Liver (tissue), 9 donors: ENCODE data around the gene MTHFD2L. TPM values are rescaled to one million over a fixed set of nuclear protein-coding genes. Genes with fewer than 3 reads are reported as not detected.

Experiments
- DNase-seq: peaks from one replicate; pipeline ENCODE4 v3.0.0-alpha.2; 2017; ENCODE audit warnings: low spot score
- H3K27ac ChIP-seq, 2 donors: one replicate each; pipeline ENCODE4 v1.7.0; 2013; ENCODE audit warnings: inconsistent platforms in 2 of 2, low read length in 2 of 2, control low read depth in 1 of 2, low read depth in 1 of 2, mild to moderate bottlenecking in 1 of 2
- H3K27me3 ChIP-seq, 4 donors: one replicate each; pipeline versions ENCODE4 v1.6.1 to v1.7.0; 2013; ENCODE audit warnings: low read length in 3 of 4, inconsistent platforms in 1 of 4, mild to moderate bottlenecking in 1 of 4, moderate library complexity in 1 of 4; ENCODE audit not compliant: control insufficient read depth in 4 of 4, insufficient read depth in 4 of 4
- H3K36me3 ChIP-seq, 4 donors: one replicate each; pipeline versions ENCODE4 v1.6.1 to v1.7.0; 2013; ENCODE audit warnings: low read length in 3 of 4, mild to moderate bottlenecking in 3 of 4, low read depth in 1 of 4, moderate library complexity in 1 of 4; ENCODE audit not compliant: control insufficient read depth in 4 of 4, insufficient read depth in 3 of 4
- H3K4me1 ChIP-seq, 4 donors: one replicate each; pipeline versions ENCODE4 v1.6.1 to v1.7.0; 2013; ENCODE audit warnings: low read length in 3 of 4, mild to moderate bottlenecking in 3 of 4, moderate library complexity in 1 of 4; ENCODE audit not compliant: control insufficient read depth in 4 of 4, insufficient read depth in 4 of 4
- H3K4me3 ChIP-seq, 3 donors: one replicate each; pipeline versions ENCODE4 v1.6.1 to v1.7.0; 2013; ENCODE audit warnings: low read length in 3 of 3, control low read depth in 1 of 3, low read depth in 1 of 3, mild to moderate bottlenecking in 1 of 3
- H3K9ac ChIP-seq, 2 donors: one replicate each; pipeline ENCODE4 v1.7.0; 2013; ENCODE audit warnings: low read length in 2 of 2, mild to moderate bottlenecking in 2 of 2, moderate library complexity in 2 of 2, control low read depth in 1 of 2, low read depth in 1 of 2
- H3K9me3 ChIP-seq, 4 donors: one replicate each; pipeline versions ENCODE4 v1.6.1 to v1.7.0; 2013; ENCODE audit warnings: low read length in 3 of 4; ENCODE audit not compliant: control insufficient read depth in 4 of 4
- EGR1 ChIP-seq, 2 donors: IDR thresholded peaks; 2 replicates each; pipeline ENCODE4 v1.6.1; 2016 to 2018; ENCODE audit warnings: antibody characterized with exemption in 2 of 2, low read depth in 2 of 2
- FOXA1 ChIP-seq: IDR thresholded peaks from 2 replicates; pipeline ENCODE4 v1.6.1; 2016; ENCODE audit warnings: antibody characterized with exemption
- FOXA2 ChIP-seq: IDR thresholded peaks from 2 replicates; pipeline ENCODE4 v1.6.1; 2016; ENCODE audit warnings: antibody characterized with exemption
- GABPA ChIP-seq, 2 donors: IDR thresholded peaks in 1 of 2; conservative IDR thresholded peaks in 1 of 2; 2 replicates each; pipeline ENCODE4 v1.6.1; 2016; ENCODE audit warnings: antibody characterized with exemption in 2 of 2, mild to moderate bottlenecking in 1 of 2, moderate library complexity in 1 of 2
- HNF4A ChIP-seq, 2 donors: conservative IDR thresholded peaks; 2 replicates each; pipeline ENCODE4 v1.6.1; 2016; ENCODE audit warnings: antibody characterized with exemption in 2 of 2, mild to moderate bottlenecking in 2 of 2
- HNF4G ChIP-seq: IDR thresholded peaks from 2 replicates; pipeline ENCODE4 v1.6.1; 2016; ENCODE audit warnings: antibody characterized with exemption
- JUND ChIP-seq, 2 donors: IDR thresholded peaks; 2 replicates each; pipeline ENCODE4 v1.6.1; 2016; ENCODE audit warnings: antibody characterized with exemption in 2 of 2
- NR2F2 ChIP-seq: IDR thresholded peaks from 2 replicates; pipeline ENCODE4 v1.6.1; 2016; ENCODE audit warnings: antibody characterized with exemption
- RAD21 ChIP-seq, 2 donors: IDR thresholded peaks; 2 replicates each; pipeline ENCODE4 v1.6.1; 2016; ENCODE audit warnings: antibody characterized with exemption in 2 of 2, mild to moderate bottlenecking in 2 of 2
- RXRA ChIP-seq, 2 donors: IDR thresholded peaks; 2 replicates each; pipeline ENCODE4 v1.6.1; 2017 to 2018; ENCODE audit warnings: antibody characterized with exemption in 2 of 2, mild to moderate bottlenecking in 1 of 2
- SP1 ChIP-seq: IDR thresholded peaks from 2 replicates; pipeline ENCODE4 v1.6.1; 2018; ENCODE audit warnings: antibody characterized with exemption, mild to moderate bottlenecking
- YY1 ChIP-seq: IDR thresholded peaks from 2 replicates; pipeline ENCODE4 v1.6.1; 2016; ENCODE audit warnings: antibody characterized with exemption, mild to moderate bottlenecking
- WGBS: extraction: QIAGEN DNeasy Blood & Tissue Kit; methylation state at CpG from one replicate; pipeline ENCODE4 v1.1.7; 2013; 5-methylcytosine and 5-hydroxymethylcytosine counted together
- polyA plus RNA-seq, 2 donors: library from polyadenylated mRNA; stranded (reverse) in 1 of 2; unstranded in 1 of 2; fragments of 200-250 nt in 1 of 2; fragments of >200 nt in 1 of 2; fragmentation: Nextera tagmentation in 1 of 2; extraction: Ambion mirVana in 1 of 2; gene quantifications; one replicate each; pipeline versions ENCODE4 v1.2.1 to v1.2.3, GENCODE V29; 2013 to 2015
- total RNA-seq, 2 donors: library from RNA; depleted of rRNA; stranded (reverse); fragments of >200 nt; gene quantifications; one replicate each; pipeline ENCODE4 v1.2.3, GENCODE V29; 2014
- TF ChIP-seq, protein P1 (sequence below): IDR thresholded peaks from 2 replicates; pipeline ENCODE4 v1.6.1; 2016; ENCODE audit warnings: antibody characterized with exemption
- TF ChIP-seq, protein P2 (sequence below): IDR thresholded peaks from 2 replicates; pipeline ENCODE4 v1.6.1; 2016; ENCODE audit warnings: antibody characterized with exemption, mild to moderate bottlenecking
- TF ChIP-seq, protein P3 (sequence below): fragments of 150-350 bp; IDR thresholded peaks from 2 replicates; pipeline ENCODE4 v1.5.1; 2017; ENCODE audit warnings: improper control_type of control experiment, low read depth, low read length; ENCODE audit not compliant: missing input control
- TF ChIP-seq, protein P4 (sequence below): IDR thresholded peaks from 2 replicates; pipeline ENCODE4 v1.6.1; 2016; ENCODE audit warnings: antibody characterized with exemption
- TF ChIP-seq, protein P5 (sequence below): IDR thresholded peaks from 2 replicates; pipeline ENCODE4 v1.6.1; 2016; ENCODE audit warnings: antibody characterized with exemption
- donor health status: healthy.
- donor health status: healthy.
- donor health status: healthy.
- donor health status: healthy.
- donor health status: healthy.

Gene MTHFD2L
- total and polyA plus RNA-seq, 4 donors, result 7.4 to 51.5 (median 31.1) TPM

DNA sequence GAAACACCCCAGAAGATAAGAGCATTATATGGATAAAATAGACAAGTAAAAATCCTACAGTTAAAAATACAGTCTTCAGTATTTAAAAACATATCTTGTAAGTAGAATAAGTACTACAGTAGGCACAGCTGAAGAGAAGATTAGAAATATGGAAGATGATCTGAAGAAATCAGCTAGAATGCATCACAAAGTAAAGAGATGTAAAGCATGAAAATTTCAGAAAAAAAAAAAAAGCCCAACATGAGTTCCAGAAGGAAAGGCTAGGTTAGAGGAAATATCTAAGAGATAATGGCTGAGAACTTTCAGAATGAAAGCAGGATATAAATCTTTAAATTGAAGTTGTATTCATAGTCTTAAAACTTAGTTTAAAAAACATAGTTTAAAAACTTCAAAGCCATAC, 171.4 kb downstream of the MTHFD2L start:
- Histone ChIP-seq H3K36me3 (no peaks in the 10 kb centered on the region), H3K27me3 (no peaks in the 10 kb centered on the region), H3K4me3 (no peak overlapping the region), H3K27ac (no peak overlapping the region), H3K9me3 (peaks cover 0 to 3% (median 0%) of the 10 kb centered on the region in 4 donors), H3K4me1 (no peaks in the 10 kb centered on the region), H3K9ac (no peak overlapping the region)
- DNase-seq, result no peak
- TF ChIP-seq, protein P1, sequence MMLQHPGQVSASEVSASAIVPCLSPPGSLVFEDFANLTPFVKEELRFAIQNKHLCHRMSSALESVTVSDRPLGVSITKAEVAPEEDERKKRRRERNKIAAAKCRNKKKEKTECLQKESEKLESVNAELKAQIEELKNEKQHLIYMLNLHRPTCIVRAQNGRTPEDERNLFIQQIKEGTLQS, result no peak
- no peak for TF ChIP-seq HNF4A (conservative IDR thresholded peaks at IDR 0.05)
- TF ChIP-seq SP1, result no peak
- no peak for TF ChIP-seq FOXA1
- TF ChIP-seq YY1, result no peak
- TF ChIP-seq, protein P2, sequence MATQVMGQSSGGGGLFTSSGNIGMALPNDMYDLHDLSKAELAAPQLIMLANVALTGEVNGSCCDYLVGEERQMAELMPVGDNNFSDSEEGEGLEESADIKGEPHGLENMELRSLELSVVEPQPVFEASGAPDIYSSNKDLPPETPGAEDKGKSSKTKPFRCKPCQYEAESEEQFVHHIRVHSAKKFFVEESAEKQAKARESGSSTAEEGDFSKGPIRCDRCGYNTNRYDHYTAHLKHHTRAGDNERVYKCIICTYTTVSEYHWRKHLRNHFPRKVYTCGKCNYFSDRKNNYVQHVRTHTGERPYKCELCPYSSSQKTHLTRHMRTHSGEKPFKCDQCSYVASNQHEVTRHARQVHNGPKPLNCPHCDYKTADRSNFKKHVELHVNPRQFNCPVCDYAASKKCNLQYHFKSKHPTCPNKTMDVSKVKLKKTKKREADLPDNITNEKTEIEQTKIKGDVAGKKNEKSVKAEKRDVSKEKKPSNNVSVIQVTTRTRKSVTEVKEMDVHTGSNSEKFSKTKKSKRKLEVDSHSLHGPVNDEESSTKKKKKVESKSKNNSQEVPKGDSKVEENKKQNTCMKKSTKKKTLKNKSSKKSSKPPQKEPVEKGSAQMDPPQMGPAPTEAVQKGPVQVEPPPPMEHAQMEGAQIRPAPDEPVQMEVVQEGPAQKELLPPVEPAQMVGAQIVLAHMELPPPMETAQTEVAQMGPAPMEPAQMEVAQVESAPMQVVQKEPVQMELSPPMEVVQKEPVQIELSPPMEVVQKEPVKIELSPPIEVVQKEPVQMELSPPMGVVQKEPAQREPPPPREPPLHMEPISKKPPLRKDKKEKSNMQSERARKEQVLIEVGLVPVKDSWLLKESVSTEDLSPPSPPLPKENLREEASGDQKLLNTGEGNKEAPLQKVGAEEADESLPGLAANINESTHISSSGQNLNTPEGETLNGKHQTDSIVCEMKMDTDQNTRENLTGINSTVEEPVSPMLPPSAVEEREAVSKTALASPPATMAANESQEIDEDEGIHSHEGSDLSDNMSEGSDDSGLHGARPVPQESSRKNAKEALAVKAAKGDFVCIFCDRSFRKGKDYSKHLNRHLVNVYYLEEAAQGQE, result no peak
- TF ChIP-seq RAD21 (IDR thresholded peaks at IDR 0.05), result no peak
- TF ChIP-seq FOXA2, result no peak
- TF ChIP-seq, protein P3, sequence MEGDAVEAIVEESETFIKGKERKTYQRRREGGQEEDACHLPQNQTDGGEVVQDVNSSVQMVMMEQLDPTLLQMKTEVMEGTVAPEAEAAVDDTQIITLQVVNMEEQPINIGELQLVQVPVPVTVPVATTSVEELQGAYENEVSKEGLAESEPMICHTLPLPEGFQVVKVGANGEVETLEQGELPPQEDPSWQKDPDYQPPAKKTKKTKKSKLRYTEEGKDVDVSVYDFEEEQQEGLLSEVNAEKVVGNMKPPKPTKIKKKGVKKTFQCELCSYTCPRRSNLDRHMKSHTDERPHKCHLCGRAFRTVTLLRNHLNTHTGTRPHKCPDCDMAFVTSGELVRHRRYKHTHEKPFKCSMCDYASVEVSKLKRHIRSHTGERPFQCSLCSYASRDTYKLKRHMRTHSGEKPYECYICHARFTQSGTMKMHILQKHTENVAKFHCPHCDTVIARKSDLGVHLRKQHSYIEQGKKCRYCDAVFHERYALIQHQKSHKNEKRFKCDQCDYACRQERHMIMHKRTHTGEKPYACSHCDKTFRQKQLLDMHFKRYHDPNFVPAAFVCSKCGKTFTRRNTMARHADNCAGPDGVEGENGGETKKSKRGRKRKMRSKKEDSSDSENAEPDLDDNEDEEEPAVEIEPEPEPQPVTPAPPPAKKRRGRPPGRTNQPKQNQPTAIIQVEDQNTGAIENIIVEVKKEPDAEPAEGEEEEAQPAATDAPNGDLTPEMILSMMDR, result no peak
- TF ChIP-seq GABPA (IDR thresholded peaks at IDR 0.05 in 1 of 2, conservative IDR thresholded peaks at IDR 0.05 in 1 of 2), result no peak
- no peak for TF ChIP-seq RXRA (IDR thresholded peaks at IDR 0.05)
- no peak for TF ChIP-seq JUND (IDR thresholded peaks at IDR 0.05)
- TF ChIP-seq, protein P4, sequence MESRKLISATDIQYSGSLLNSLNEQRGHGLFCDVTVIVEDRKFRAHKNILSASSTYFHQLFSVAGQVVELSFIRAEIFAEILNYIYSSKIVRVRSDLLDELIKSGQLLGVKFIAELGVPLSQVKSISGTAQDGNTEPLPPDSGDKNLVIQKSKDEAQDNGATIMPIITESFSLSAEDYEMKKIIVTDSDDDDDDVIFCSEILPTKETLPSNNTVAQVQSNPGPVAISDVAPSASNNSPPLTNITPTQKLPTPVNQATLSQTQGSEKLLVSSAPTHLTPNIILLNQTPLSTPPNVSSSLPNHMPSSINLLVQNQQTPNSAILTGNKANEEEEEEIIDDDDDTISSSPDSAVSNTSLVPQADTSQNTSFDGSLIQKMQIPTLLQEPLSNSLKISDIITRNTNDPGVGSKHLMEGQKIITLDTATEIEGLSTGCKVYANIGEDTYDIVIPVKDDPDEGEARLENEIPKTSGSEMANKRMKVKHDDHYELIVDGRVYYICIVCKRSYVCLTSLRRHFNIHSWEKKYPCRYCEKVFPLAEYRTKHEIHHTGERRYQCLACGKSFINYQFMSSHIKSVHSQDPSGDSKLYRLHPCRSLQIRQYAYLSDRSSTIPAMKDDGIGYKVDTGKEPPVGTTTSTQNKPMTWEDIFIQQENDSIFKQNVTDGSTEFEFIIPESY, result no peak

DNA sequence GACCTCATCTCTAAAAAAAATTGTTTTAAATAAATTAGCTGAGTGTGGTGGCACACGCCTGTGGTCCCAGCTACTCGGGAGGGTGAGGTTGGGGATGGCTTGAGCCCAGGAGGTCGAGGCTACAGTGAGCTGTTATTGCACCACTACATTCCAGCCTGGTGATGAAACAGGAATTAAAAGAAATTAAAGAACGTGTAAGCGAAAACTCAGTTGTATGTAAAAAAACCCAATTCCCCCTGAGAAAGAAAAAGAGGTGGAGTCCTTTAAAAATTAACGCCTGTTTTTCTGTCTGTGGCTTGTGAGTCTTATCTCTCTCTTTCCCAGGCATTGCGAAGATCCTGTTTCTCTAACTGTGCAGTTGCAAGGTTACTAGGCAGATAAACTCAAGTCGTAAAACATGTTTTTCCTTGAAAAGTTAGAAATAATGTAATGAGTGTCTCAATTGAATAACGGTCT, 172.4 kb downstream of the MTHFD2L start:
- Histone ChIP-seq H3K9ac (no peak overlapping the region), H3K9me3 (peaks cover 0 to 4% (median 0%) of the 10 kb centered on the region in 4 donors), H3K4me1 (no peaks in the 10 kb centered on the region), H3K36me3 (no peaks in the 10 kb centered on the region), H3K27me3 (no peaks in the 10 kb centered on the region), H3K4me3 (no peak overlapping the region), H3K27ac (no peak overlapping the region)
- WGBS, result 66% methylated on average over 9 of the region's 9 CpGs
- no peak for DNase-seq
- TF ChIP-seq, protein P2, result no peak
- TF ChIP-seq FOXA1, result no peak
- TF ChIP-seq JUND (IDR thresholded peaks at IDR 0.05), result no peak
- TF ChIP-seq, protein P5, sequence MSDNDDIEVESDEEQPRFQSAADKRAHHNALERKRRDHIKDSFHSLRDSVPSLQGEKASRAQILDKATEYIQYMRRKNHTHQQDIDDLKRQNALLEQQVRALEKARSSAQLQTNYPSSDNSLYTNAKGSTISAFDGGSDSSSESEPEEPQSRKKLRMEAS, result no peak
- TF ChIP-seq, protein P1, result no peak
- TF ChIP-seq EGR1 (IDR thresholded peaks at IDR 0.05; ENCODE audit: low read depth in 2 of 2), result no peak
- TF ChIP-seq, protein P4, result no peak
- no peak for TF ChIP-seq RXRA (IDR thresholded peaks at IDR 0.05)
- TF ChIP-seq YY1, result no peak
- TF ChIP-seq SP1, result no peak
- no peak for TF ChIP-seq HNF4A (conservative IDR thresholded peaks at IDR 0.05)
- no peak for TF ChIP-seq NR2F2
- no peak for TF ChIP-seq FOXA2
- no peak for TF ChIP-seq HNF4G
